Loucy (cell line): ENCODE results near the gene TM4SF1.

Source experiments
- CTCF ChIP-seq: fragments of 200-600 bp; sonication (generic); conservative IDR thresholded peaks from 2 replicates; pipeline ENCODE4 v1.5.1; 2014; ENCODE audit warnings: mild to moderate bottlenecking, antibody characterized with exemption, low read length
- EZH2phosphoT487 ChIP-seq: fragments of 200-600 bp; IDR thresholded peaks from 2 replicates; pipeline ENCODE4 v1.6.1; 2018; ENCODE audit warnings: antibody characterized with exemption, mild to moderate bottlenecking, moderate library complexity, borderline replicate concordance

- TF ChIP-seq CTCF = no peak
- TF ChIP-seq EZH2phosphoT487 = no peak
Observed at GRCh38 chr3:149411583-149411982, 34.1 kb upstream of the TM4SF1 start.
